ENCODE data around the gene SLC36A4. TPM values are rescaled to one million over a fixed set of nuclear protein-coding genes. Genes with fewer than 3 reads are reported as not detected.

SLC36A4 gene
- total RNA-seq, 1 donor from 2014 or later = 67.6 TPM

DNA sequence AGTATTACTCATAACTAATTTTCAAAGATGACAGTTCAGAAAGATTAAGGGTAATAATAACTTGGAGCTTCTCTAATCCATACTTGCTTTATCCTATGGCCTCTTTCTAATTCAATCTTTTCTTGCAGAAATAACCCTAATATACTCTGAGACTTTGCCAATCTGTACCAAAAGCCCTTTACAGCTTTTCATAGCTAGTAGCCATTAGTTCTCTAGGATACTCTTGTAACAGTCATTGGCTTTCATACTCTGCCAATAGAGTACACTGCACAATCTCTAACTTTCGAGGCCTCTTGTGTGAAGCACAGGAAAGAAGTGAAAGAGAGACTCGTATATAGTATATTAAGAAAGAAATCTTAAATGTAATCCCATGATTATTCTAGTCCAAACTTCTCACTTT, 38.1 kb downstream of the SLC36A4 start:
- Histone ChIP-seq H3K27ac (no peak overlapping the region), H3F3A (ENCODE audit: low read depth) (peaks cover 7% of the 10 kb centered on the region), H3K79me2 (ENCODE audit: low read depth) (no peaks in the 10 kb centered on the region), H3K4me2 (peak overlapping the region; percentile 12), H3K9ac (no peak overlapping the region), H3K27me3 (no peaks in the 10 kb centered on the region), H3K4me1 (peaks cover 14% of the 10 kb centered on the region), H3K9me3 (ENCODE audit: low read depth) (no peaks in the 10 kb centered on the region), H3K36me3 (peaks cover 31% of the 10 kb centered on the region), H4K20me1 (ENCODE audit: low read depth) (no peaks in the 10 kb centered on the region), H2AFZ (replicated peaks) (no peak overlapping the region), H3K4me3 (no peak overlapping the region)
- Mint-ChIP-seq H3K27ac (no peak overlapping the region), H3K27me3 (ENCODE audit: insufficient read depth, low read depth) (no peaks in the 10 kb centered on the region), H3K9me3 (peaks cover 11% of the 10 kb centered on the region), H3K36me3 (peaks cover 37% of the 10 kb centered on the region), H3K4me3 (no peak overlapping the region), H3K4me1 (peaks cover 6% of the 10 kb centered on the region)
- TF ChIP-seq CTCF (IDR thresholded peaks at IDR 0.05) = no peak
- no peak for TF ChIP-seq EZH2phosphoT487 (IDR thresholded peaks at IDR 0.05)
- no peak for TF ChIP-seq EZH2 (IDR thresholded peaks at IDR 0.05)
- DNase-seq (ENCODE audit: low spot score) = no peak

GRCh38 chr11:93155738-93156137, 42.1 kb downstream of the SLC36A4 start:
- Mint-ChIP-seq H3K4me1 (peaks cover 6% of the 10 kb centered on the region), H3K36me3 (peaks cover 27% of the 10 kb centered on the region), H3K27me3 (ENCODE audit: insufficient read depth, low read depth) (no peaks in the 10 kb centered on the region)

GRCh38 chr11:93145390-93145915, 52.3 kb downstream of the SLC36A4 start:
- no peak overlapping the region for H3K4me3 Mint-ChIP-seq
- H3K27ac ChIP-seq = peak overlapping the region; percentile 70

More at GRCh38 chr11:93155738-93156137, 42.1 kb downstream of the SLC36A4 start:
- H3K9me3 ChIP-seq (ENCODE audit: low read depth) = no peaks in the 10 kb centered on the region
- no peak for DNase-seq (ENCODE audit: low spot score)
- H3K27me3 ChIP-seq = no peaks in the 10 kb centered on the region
- peaks cover 4% of the 10 kb centered on the region for H3F3A ChIP-seq (ENCODE audit: low read depth)
- no peak overlapping the region for H3K27ac ChIP-seq
- H3K36me3 ChIP-seq = peaks cover 13% of the 10 kb centered on the region
- no peaks in the 10 kb centered on the region for H4K20me1 ChIP-seq (ENCODE audit: low read depth)
- no peak overlapping the region for H3K4me3 ChIP-seq
- no peak overlapping the region for H3K4me3 Mint-ChIP-seq
- no peak for TF ChIP-seq EZH2phosphoT487 (IDR thresholded peaks at IDR 0.05)
- TF ChIP-seq EZH2 (IDR thresholded peaks at IDR 0.05) = no peak
- no peak for TF ChIP-seq CTCF (IDR thresholded peaks at IDR 0.05)
- H3K9me3 Mint-ChIP-seq = peaks cover 11% of the 10 kb centered on the region
- H3K27ac Mint-ChIP-seq = no peak overlapping the region
- no peak overlapping the region for H3K9ac ChIP-seq
- no peak overlapping the region for H3K4me2 ChIP-seq
- no peaks in the 10 kb centered on the region for H3K79me2 ChIP-seq (ENCODE audit: low read depth)
- H3K4me1 ChIP-seq = peaks cover 9% of the 10 kb centered on the region
- no peak overlapping the region for H2AFZ ChIP-seq (replicated peaks)

More at GRCh38 chr11:93145390-93145915, 52.3 kb downstream of the SLC36A4 start:
- peaks cover 14% of the 10 kb centered on the region for H3K4me1 ChIP-seq
- H3K36me3 ChIP-seq = no peaks in the 10 kb centered on the region
- H3K9me3 ChIP-seq (ENCODE audit: low read depth) = no peaks in the 10 kb centered on the region
- peak; percentile 55 for DNase-seq (ENCODE audit: low spot score)
- TF ChIP-seq CTCF (IDR thresholded peaks at IDR 0.05) (no peak), EZH2 (IDR thresholded peaks at IDR 0.05) (no peak), EZH2phosphoT487 (IDR thresholded peaks at IDR 0.05) (no peak)
- peaks cover 6% of the 10 kb centered on the region for H3K36me3 Mint-ChIP-seq
- H3K79me2 ChIP-seq (ENCODE audit: low read depth) = no peaks in the 10 kb centered on the region
- no peaks in the 10 kb centered on the region for H3K4me1 Mint-ChIP-seq
- H3K4me2 ChIP-seq = peak overlapping the region; percentile 64
- no peaks in the 10 kb centered on the region for H3K9me3 Mint-ChIP-seq
- no peaks in the 10 kb centered on the region for H3K27me3 ChIP-seq
- no peak overlapping the region for H2AFZ ChIP-seq (replicated peaks)
- H3F3A ChIP-seq (ENCODE audit: low read depth) = peaks cover 26% of the 10 kb centered on the region
- H3K9ac ChIP-seq = no peak overlapping the region
- no peaks in the 10 kb centered on the region for H4K20me1 ChIP-seq (ENCODE audit: low read depth)
- no peak overlapping the region for H3K4me3 ChIP-seq
- no peaks in the 10 kb centered on the region for H3K27me3 Mint-ChIP-seq (ENCODE audit: insufficient read depth, low read depth)
- H3K27ac Mint-ChIP-seq = no peak overlapping the region
